Measurements from ENCODE around the gene YBX2. TPM values are rescaled to one million over a fixed set of nuclear protein-coding genes. Genes with fewer than 3 reads are reported as not detected.

YBX2 gene
- total RNA-seq, 4 donors from 2014 or later, result 1.2 to 4.1 (median 2.1) TPM

GRCh38 chr17:7327056-7327455 lies 32.6 kb upstream of the YBX2 start:
- no peak for DNase-seq
- 90 to 97% methylated on average over 7 of the region's 7 CpGs for WGBS, 2 donors
- H3K27ac ChIP-seq, result no peak overlapping the region
- no peaks in the 10 kb centered on the region for H3K9me3 ChIP-seq
- H3K27me3 ChIP-seq, result no peaks in the 10 kb centered on the region
- TF ChIP-seq POLR2A (IDR thresholded peaks at IDR 0.05), result no peak
- no peak for TF ChIP-seq CTCF (IDR thresholded peaks at IDR 0.05)
- intact Hi-C loops (cut with DNase I), result no loop called here
- H3K4me3 ChIP-seq (replicated peaks in 1 of 3), result no peak overlapping the region
- H3K36me3 ChIP-seq, result peaks cover 26 to 27% of the 10 kb centered on the region in 2 donors
- H3K4me1 ChIP-seq, result peaks cover 4 to 15% of the 10 kb centered on the region in 2 donors

GRCh38 chr17:7326186-7326585 lies 31.7 kb upstream of the YBX2 start:
- no peak overlapping the region for H3K27ac ChIP-seq
- no peak for TF ChIP-seq CTCF (IDR thresholded peaks at IDR 0.05)
- TF ChIP-seq POLR2A (IDR thresholded peaks at IDR 0.05), result no peak
- no peak for DNase-seq
- WGBS, 2 donors, result 86 to 87% methylated on average over 3 of the region's 11 CpGs
- no peak overlapping the region for H3K4me3 ChIP-seq (replicated peaks in 1 of 3)
- H3K4me1 ChIP-seq, result peaks cover 4 to 15% of the 10 kb centered on the region in 2 donors
- no peaks in the 10 kb centered on the region for H3K9me3 ChIP-seq
- intact Hi-C loops (cut with DNase I), result no loop called here
- H3K36me3 ChIP-seq, result peaks cover 35 to 36% of the 10 kb centered on the region in 2 donors
- H3K27me3 ChIP-seq, result no peaks in the 10 kb centered on the region

- intact Hi-C loops (cut with DNase I), result no loop called here
- Histone ChIP-seq H3K9me3 (no peaks in the 10 kb centered on the region), H3K27ac (no peak overlapping the region), H3K27me3 (no peaks in the 10 kb centered on the region), H3K36me3 (peaks cover 44 to 46% of the 10 kb centered on the region in 2 donors), H3K4me1 (peaks cover 0 to 9% of the 10 kb centered on the region in 2 donors), H3K4me3 (replicated peaks in 1 of 3) (no peak overlapping the region)
- 93 to 94% methylated on average over 14 to 19 of the region's 19 CpGs for WGBS, 2 donors
- TF ChIP-seq POLR2A (IDR thresholded peaks at IDR 0.05), result no peak
- TF ChIP-seq CTCF (IDR thresholded peaks at IDR 0.05), result no peak
- no peak for DNase-seq
Observed at GRCh38 chr17:7325031-7325528, 30.6 kb upstream of the YBX2 start.

- no peak for DNase-seq
- Histone ChIP-seq H3K36me3 (peaks cover 44 to 48% of the 10 kb centered on the region in 2 donors), H3K4me1 (peaks cover 0 to 8% of the 10 kb centered on the region in 2 donors), H3K27me3 (no peaks in the 10 kb centered on the region), H3K4me3 (replicated peaks in 1 of 3) (no peak overlapping the region), H3K9me3 (no peaks in the 10 kb centered on the region), H3K27ac (no peak overlapping the region)
- whole genome bisulfite sequencing, 2 donors, result 86 to 88% methylated on average over 3 of the region's 3 CpGs
- intact Hi-C loops (cut with DNase I), result no loop called here
- TF ChIP-seq CTCF (IDR thresholded peaks at IDR 0.05), result peak in 2 of 6 experiments; percentile 0 to 3
- TF ChIP-seq POLR2A (IDR thresholded peaks at IDR 0.05), result no peak
Observed at GRCh38 chr17:7324438-7324779, 30.0 kb upstream of the YBX2 start.

- Histone ChIP-seq H3K36me3 (peaks cover 46 to 49% of the 10 kb centered on the region in 2 donors), H3K9me3 (no peaks in the 10 kb centered on the region), H3K4me1 (peaks cover 0 to 8% of the 10 kb centered on the region in 2 donors), H3K27me3 (no peaks in the 10 kb centered on the region), H3K27ac (no peak overlapping the region), H3K4me3 (replicated peaks in 1 of 3) (no peak overlapping the region)
- 69 to 72% methylated on average over 30 to 37 of the region's 39 CpGs for WGBS, 2 donors
- peak in 5 of 6 experiments; percentile 41 to 58 (median 48) for TF ChIP-seq CTCF (IDR thresholded peaks at IDR 0.05)
- no peak for TF ChIP-seq POLR2A (IDR thresholded peaks at IDR 0.05)
- DNase-seq, result peak; percentile 35 to 46
- intact Hi-C loops (cut with DNase I), result no loop called here
Observed at GRCh38 chr17:7323731-7324437, 29.4 kb upstream of the YBX2 start.

Measured in thyroid gland (tissue), 4 donors.